ES-I3 (cell line): ENCODE results near the gene ROPN1L.

ENCODE experiments used
- H3K36me3 ChIP-seq: 2 replicates; pipeline ENCODE4 v1.6.1; 2013; ENCODE audit warnings: mild to moderate bottlenecking, low read length, control low read depth, moderate library complexity; ENCODE audit not compliant: insufficient read depth
- H3K4me1 ChIP-seq: 2 replicates; pipeline ENCODE4 v1.6.1; 2013; ENCODE audit warnings: mild to moderate bottlenecking, control low read depth, low read length; ENCODE audit not compliant: insufficient read depth
- H3K9ac ChIP-seq: 2 replicates; pipeline ENCODE4 v1.6.1; 2013; ENCODE audit warnings: low read depth, mild to moderate bottlenecking, low read length, moderate library complexity
- H3K9me3 ChIP-seq: 2 replicates; pipeline ENCODE4 v1.6.1; 2013; ENCODE audit warnings: mild to moderate bottlenecking, low read length, moderate library complexity; ENCODE audit not compliant: control insufficient read depth, insufficient read depth

The ROPN1L gene

GRCh38 chr5:10470669-10471068 lies 29.0 kb downstream of the ROPN1L start:
- H3K9ac ChIP-seq = no peak overlapping the region
- H3K36me3 ChIP-seq = no peaks in the 10 kb centered on the region
- peaks cover 11% of the 10 kb centered on the region; the same call in 1 of the 2 replicates for H3K9me3 ChIP-seq
- H3K4me1 ChIP-seq = peaks cover 19% of the 10 kb centered on the region; the same call in 1 of the 2 replicates

GRCh38 chr5:10471677-10472076 lies 30.0 kb downstream of the ROPN1L start:
- Histone ChIP-seq H3K36me3 (no peaks in the 10 kb centered on the region), H3K9me3 (peaks cover 11% of the 10 kb centered on the region; the same call in 1 of the 2 replicates)

DNA sequence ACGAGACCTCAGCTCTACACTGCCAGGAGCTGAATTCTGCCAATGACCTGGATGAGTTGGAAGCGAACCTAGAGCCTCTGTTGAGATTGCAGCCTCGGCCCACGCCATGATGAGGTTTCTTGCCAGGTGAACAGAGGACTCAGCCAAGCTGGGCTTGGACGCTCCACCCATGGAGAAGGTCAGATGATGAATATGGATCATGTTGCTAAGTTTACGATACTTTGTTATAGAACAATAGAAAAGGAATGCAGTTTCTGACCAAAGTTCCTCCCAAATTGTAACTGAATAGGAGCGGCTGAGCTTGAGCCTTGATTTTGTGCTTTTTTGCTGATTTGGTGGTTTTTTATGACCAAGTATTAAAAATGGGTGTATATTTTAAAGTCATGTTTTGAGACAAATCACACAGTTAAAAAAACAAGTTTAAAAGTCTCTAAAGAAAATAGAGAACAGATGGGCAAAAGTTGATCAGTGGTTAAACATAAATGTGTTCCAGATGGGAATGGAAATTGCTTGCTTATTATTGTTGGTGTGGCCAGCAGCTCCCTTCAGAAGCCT lies 32.9 kb downstream of the ROPN1L start:
- H3K4me1 ChIP-seq = peaks cover 10% of the 10 kb centered on the region
- H3K9ac ChIP-seq = no peak overlapping the region

More at GRCh38 chr5:10471677-10472076, 30.0 kb downstream of the ROPN1L start:
- peaks cover 17% of the 10 kb centered on the region; the same call in 1 of the 2 replicates for H3K4me1 ChIP-seq
- H3K9ac ChIP-seq = no peak overlapping the region

GRCh38 chr5:10475931-10476676 lies 34.4 kb downstream of the ROPN1L start:
- H3K9me3 ChIP-seq = peaks cover 11% of the 10 kb centered on the region; the same call in 1 of the 2 replicates
- peaks cover 16% of the 10 kb centered on the region for H3K4me1 ChIP-seq
- no peak overlapping the region for H3K9ac ChIP-seq
- H3K36me3 ChIP-seq = no peaks in the 10 kb centered on the region

More for the DNA sequence above, 32.9 kb downstream of the ROPN1L start:
- Histone ChIP-seq H3K36me3 (no peaks in the 10 kb centered on the region), H3K9me3 (peaks cover 11% of the 10 kb centered on the region; the same call in 1 of the 2 replicates)

- H3K4me1 ChIP-seq = peaks cover 22% of the 10 kb centered on the region
- H3K9me3 ChIP-seq = peaks cover 11% of the 10 kb centered on the region; the same call in 1 of the 2 replicates
- H3K36me3 ChIP-seq = no peaks in the 10 kb centered on the region
- H3K9ac ChIP-seq = no peak overlapping the region
These were observed 35.2 kb downstream of the ROPN1L start for GRCh38 chr5:10476878-10477277.

DNA sequence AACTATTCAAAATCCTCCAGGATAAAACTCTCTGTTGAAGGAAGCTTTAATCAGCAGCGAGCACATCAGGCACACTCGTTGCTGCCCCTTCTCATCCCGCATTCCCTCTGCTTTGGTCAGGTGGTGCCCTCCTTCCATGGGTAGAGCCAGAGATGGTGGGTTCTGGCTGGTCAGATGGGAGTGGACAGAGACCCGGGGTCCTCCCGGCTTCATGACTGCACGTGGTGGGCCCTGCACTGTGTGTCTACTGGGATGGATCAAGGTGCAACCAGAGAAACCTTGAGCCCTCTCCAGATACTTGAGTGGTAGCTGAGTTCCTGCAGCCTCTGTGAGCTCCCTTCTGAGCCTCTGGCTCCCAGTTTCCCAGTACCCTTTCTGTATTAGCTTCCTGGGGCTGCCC lies 36.3 kb downstream of the ROPN1L start:
- Histone ChIP-seq H3K36me3 (no peaks in the 10 kb centered on the region), H3K9me3 (peaks cover 11% of the 10 kb centered on the region; the same call in 1 of the 2 replicates), H3K9ac (no peak overlapping the region), H3K4me1 (peaks cover 22% of the 10 kb centered on the region)

DNA sequence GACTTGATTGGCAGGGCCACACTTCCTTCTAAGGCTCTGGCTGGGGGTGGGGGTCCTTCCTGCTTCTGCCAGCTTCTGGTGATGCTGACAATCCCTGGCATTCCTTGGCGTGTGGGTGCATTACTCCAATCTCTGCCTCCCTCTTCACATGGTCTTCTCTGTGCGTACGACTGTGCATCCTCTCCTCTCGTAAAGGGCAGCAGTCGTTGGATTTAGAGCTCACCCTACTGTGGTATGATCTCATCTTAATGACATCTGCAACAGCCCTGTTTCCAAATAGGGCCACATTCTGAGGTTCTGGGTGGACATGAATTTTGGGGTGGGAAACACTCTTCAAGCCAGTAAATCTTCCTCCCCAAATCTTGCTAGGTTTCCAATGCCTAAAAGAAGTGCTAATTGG lies 36.8 kb downstream of the ROPN1L start:
- Histone ChIP-seq H3K9ac (no peak overlapping the region), H3K4me1 (peaks cover 22% of the 10 kb centered on the region), H3K9me3 (peaks cover 9% of the 10 kb centered on the region; the same call in 1 of the 2 replicates), H3K36me3 (no peaks in the 10 kb centered on the region)

DNA sequence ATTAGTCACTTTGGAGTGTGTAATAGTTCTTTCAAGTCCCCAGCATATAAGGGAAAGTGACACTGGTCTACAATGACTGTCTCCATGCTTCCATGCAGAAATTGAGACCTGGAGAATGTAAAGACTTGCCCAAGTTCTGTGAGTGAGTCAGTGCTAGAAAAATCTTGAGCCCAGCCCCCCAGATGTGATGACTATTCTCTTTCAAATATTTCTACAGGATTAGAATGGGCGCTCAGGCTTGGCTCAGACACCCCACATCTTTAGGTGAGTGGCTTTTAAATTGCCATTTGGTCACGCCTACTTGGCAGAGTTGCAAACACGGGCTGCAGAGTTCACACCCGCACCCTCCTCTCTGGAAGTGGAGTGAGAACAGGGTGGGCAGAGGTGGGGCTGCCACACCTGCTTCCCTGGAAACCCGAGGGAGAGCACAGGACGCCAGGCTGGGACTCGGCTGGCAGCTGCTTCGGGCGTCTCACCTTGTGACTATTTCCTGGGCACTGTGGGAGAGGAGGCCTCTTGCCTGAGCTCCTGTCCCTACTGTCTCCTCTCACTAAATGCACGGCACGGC lies 37.6 kb downstream of the ROPN1L start:
- H3K36me3 ChIP-seq = no peaks in the 10 kb centered on the region
- peaks cover 22% of the 10 kb centered on the region for H3K4me1 ChIP-seq
- H3K9me3 ChIP-seq = peaks cover 5% of the 10 kb centered on the region; the same call in 1 of the 2 replicates

GRCh38 chr5:10480237-10480985 lies 38.7 kb downstream of the ROPN1L start:
- no peaks in the 10 kb centered on the region for H3K9me3 ChIP-seq
- no peak overlapping the region for H3K9ac ChIP-seq
- H3K36me3 ChIP-seq = no peaks in the 10 kb centered on the region
- H3K4me1 ChIP-seq = peaks cover 22% of the 10 kb centered on the region

More for the DNA sequence above, 37.6 kb downstream of the ROPN1L start:
- no peak overlapping the region for H3K9ac ChIP-seq

DNA sequence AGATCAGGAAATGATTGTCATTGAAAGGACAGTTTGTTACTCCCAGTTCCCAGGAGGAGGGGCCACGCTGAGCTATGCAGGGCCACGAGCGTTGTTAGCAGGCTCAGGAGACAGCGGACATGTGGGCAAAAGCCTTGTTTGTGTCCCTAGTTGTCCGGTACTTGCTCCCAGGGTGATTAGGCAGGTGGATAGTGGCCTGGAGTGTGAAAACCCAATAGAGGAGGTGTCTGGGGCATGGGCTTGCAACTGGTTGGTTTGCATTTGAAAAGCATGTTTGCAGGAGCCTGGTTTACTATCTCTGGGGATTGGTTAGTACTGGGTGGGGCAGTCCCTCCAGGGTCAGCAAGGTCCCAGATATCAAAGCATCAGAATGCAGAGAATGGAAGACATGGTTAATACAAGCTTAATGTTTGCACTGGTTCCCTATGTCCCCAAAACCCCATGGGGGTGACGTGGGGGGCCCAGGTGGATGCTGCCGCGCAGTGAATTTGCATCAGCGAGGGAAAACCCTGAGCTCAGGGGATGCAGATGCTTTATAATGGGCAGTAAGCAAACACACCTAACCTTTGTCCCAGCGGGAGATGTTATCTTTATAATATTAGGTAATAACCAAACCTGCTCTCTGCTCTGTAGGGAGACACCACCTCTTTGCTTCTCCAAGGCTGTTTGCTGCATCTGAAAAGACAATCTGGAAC lies 39.7 kb downstream of the ROPN1L start:
- Histone ChIP-seq H3K9me3 (no peaks in the 10 kb centered on the region), H3K4me1 (peaks cover 22% of the 10 kb centered on the region), H3K9ac (no peak overlapping the region), H3K36me3 (no peaks in the 10 kb centered on the region)

DNA sequence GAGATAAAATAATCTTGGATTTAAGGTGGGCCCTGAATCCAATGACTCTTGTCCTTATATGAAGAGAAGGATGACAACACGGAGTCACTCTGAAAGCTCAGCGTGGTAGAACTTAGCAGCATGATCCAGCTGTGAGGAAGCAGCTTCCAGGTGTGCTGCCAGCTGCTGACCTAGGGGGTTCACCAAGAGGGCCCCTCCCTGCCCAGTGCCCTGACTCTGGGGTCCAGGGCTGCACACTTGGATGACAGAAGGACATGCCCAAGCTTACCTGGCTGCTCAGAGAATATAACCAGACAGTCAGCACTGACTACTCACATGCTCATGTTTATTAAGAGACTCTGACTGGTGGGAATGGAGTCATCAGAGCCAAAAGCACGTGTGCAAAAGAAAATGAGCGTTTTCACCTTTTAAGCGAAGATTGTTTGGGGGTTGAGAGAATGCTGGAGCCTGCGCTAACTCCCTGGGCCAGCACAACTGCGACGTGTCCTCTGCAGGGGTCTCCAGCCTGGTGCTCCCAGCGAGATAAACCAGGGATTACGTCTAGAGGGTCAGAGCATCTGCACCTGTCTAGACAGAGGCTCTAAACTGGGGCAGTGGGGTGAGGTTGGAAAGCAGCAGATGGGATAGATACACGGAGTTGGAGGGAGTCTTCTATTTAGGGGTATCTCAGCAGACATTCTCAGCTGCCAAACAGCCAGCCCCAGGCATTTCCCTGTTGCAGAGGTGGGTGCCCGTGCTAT lies 41.3 kb downstream of the ROPN1L start:
- no peaks in the 10 kb centered on the region for H3K9me3 ChIP-seq
- no peaks in the 10 kb centered on the region for H3K36me3 ChIP-seq
- no peak overlapping the region for H3K9ac ChIP-seq
- H3K4me1 ChIP-seq = peaks cover 22% of the 10 kb centered on the region

DNA sequence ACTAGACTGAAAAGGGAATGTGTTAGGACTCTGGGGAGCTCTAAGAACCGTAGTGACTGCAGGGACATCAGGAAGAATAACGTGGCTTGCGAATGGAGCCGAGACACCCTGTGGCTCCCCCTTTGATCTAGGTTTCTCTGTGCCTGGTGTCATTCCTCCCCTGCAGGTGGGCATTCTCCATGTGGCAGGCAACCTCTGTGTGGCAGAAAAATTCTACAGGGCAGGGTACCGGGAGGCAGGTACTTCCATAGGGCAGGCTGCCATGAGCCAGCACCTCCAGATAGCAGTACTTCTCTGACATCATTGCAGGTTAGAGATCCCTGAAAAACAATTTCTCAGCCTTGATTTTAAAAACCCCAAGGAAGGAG lies 43.1 kb downstream of the ROPN1L start:
- Histone ChIP-seq H3K9ac (no peak overlapping the region), H3K36me3 (no peaks in the 10 kb centered on the region), H3K9me3 (no peaks in the 10 kb centered on the region), H3K4me1 (peaks cover 18% of the 10 kb centered on the region)

DNA sequence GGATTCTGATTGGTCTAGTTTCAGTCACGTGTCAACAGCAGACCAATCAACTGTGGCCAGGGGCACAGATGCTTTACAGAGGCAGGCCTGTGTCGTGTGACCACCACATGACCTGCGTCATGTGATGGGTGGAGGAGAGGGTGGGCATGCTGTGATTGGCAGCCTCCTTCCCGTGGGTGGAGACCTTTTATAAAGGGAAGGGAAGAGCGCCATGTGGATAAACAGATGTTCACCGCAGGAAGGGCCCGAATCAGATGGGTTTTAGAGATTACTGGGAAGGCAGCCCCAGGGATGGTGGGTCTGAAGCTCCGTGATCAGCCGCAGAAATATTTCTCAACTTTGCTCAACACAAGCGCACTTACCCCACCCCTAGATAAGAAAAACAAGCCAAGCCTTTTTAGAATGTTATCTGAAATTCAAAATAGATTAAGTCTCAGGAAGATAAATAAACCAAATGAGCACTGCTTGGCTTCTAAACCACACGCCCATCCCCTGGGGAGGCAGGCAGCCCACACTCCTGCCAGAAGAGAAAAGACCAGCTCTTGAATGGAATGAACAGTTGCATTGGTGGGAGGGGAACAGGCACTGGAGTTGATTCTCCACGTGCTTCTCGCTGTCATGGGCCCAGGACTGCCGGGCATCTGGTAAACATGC lies 43.6 kb downstream of the ROPN1L start:
- Histone ChIP-seq H3K9me3 (no peaks in the 10 kb centered on the region), H3K9ac (no peak overlapping the region), H3K4me1 (peaks cover 23% of the 10 kb centered on the region), H3K36me3 (no peaks in the 10 kb centered on the region)
